ENCODE results near the gene ST6GALNAC3. TPM values are rescaled to one million over a fixed set of nuclear protein-coding genes. Genes with fewer than 3 reads are reported as not detected.
"Not testable (repeated sequence)": the region's sequence is repeated elsewhere in the genome, so short reads cannot be mapped to it uniquely, and the experiment has no call there.

Gene ST6GALNAC3
- total RNA-seq, 2 donors from 2014 or later = 2.5 to 5.7 TPM

- Histone ChIP-seq H3K4me1 (no peaks in the 10 kb centered on the region), H3K9me3 (no peaks in the 10 kb centered on the region), H3K4me3 (no peak overlapping the region), H3K27me3 (no peaks in the 10 kb centered on the region), H3K9ac (ENCODE audit: low read depth in 2 of 2, low read length in 2 of 2) (no peak overlapping the region), H3K36me3 (no peaks in the 10 kb centered on the region), H3K27ac (no peak overlapping the region)
- intact Hi-C loops (cut with DNase I) = no loop called here
- TF ChIP-seq CTCF (IDR thresholded peaks at IDR 0.05) = no peak
- DNase-seq = no peak
Observed at GRCh38 chr1:76095802-76096201, 21.3 kb downstream of the ST6GALNAC3 start.

- H3K4me3 ChIP-seq; H3K27me3 ChIP-seq; H3K27ac ChIP-seq; H3K9me3 ChIP-seq; H3K36me3 ChIP-seq; H3K4me1 ChIP-seq; DNase-seq; H3K9ac ChIP-seq (ENCODE audit: low read depth in 2 of 2, low read length in 2 of 2); intact Hi-C loops (cut with DNase I): not testable (repeated sequence)
Observed at GRCh38 chr1:76097064-76097463, 22.5 kb downstream of the ST6GALNAC3 start.

GRCh38 chr1:76098845-76099244 lies 24.3 kb downstream of the ST6GALNAC3 start:
- no peak overlapping the region for H3K4me3 ChIP-seq
- no peaks in the 10 kb centered on the region for H3K9me3 ChIP-seq
- TF ChIP-seq CTCF (IDR thresholded peaks at IDR 0.05) = no peak
- intact Hi-C loops (cut with DNase I) = no loop called here
- no peaks in the 10 kb centered on the region for H3K4me1 ChIP-seq
- no peaks in the 10 kb centered on the region for H3K36me3 ChIP-seq
- no peak overlapping the region for H3K27ac ChIP-seq
- DNase-seq = no peak
- no peak overlapping the region for H3K9ac ChIP-seq (ENCODE audit: low read depth in 2 of 2, low read length in 2 of 2)
- H3K27me3 ChIP-seq = no peaks in the 10 kb centered on the region

GRCh38 chr1:76101548-76101947 lies 27.0 kb downstream of the ST6GALNAC3 start:
- H3K9ac ChIP-seq (ENCODE audit: low read depth in 2 of 2, low read length in 2 of 2) = no peak overlapping the region
- DNase-seq = no peak
- no peak for TF ChIP-seq CTCF (IDR thresholded peaks at IDR 0.05)
- H3K4me1 ChIP-seq = no peaks in the 10 kb centered on the region
- H3K9me3 ChIP-seq = no peaks in the 10 kb centered on the region
- no peaks in the 10 kb centered on the region for H3K36me3 ChIP-seq
- H3K27ac ChIP-seq = no peak overlapping the region
- no peaks in the 10 kb centered on the region for H3K27me3 ChIP-seq
- intact Hi-C loops (cut with DNase I) = no loop called here
- no peak overlapping the region for H3K4me3 ChIP-seq

- no peak for DNase-seq
- Histone ChIP-seq H3K4me3 (no peak overlapping the region), H3K4me1 (no peaks in the 10 kb centered on the region), H3K9me3 (no peaks in the 10 kb centered on the region), H3K9ac (ENCODE audit: low read depth in 2 of 2, low read length in 2 of 2) (no peak overlapping the region), H3K27me3 (no peaks in the 10 kb centered on the region), H3K27ac (no peak overlapping the region), H3K36me3 (no peaks in the 10 kb centered on the region)
- TF ChIP-seq CTCF (IDR thresholded peaks at IDR 0.05) = no peak
- intact Hi-C loops (cut with DNase I) = no loop called here
Observed at GRCh38 chr1:76102046-76102445, 27.5 kb downstream of the ST6GALNAC3 start.

- intact Hi-C loops (cut with DNase I) = no loop called here
- no peak for TF ChIP-seq CTCF (IDR thresholded peaks at IDR 0.05)
- no peaks in the 10 kb centered on the region for H3K9me3 ChIP-seq
- no peaks in the 10 kb centered on the region for H3K27me3 ChIP-seq
- H3K4me3 ChIP-seq = no peak overlapping the region
- H3K9ac ChIP-seq (ENCODE audit: low read depth in 2 of 2, low read length in 2 of 2) = no peak overlapping the region
- H3K4me1 ChIP-seq = no peaks in the 10 kb centered on the region
- no peaks in the 10 kb centered on the region for H3K36me3 ChIP-seq
- no peak overlapping the region for H3K27ac ChIP-seq
- no peak for DNase-seq
Observed at GRCh38 chr1:76103034-76103433, 28.5 kb downstream of the ST6GALNAC3 start.

All from colonic mucosa (tissue), 4 donors.